Type B pancreatic cell (in vitro differentiated cells): ENCODE measurements around the gene RNF25. TPM values are rescaled to one million over a fixed set of nuclear protein-coding genes. Genes with fewer than 3 reads are reported as not detected.

ENCODE experiments used
- DNase-seq: peaks from one replicate; pipeline ENCODE4 v3.0.0; 2021; ENCODE audit warnings: mixed read lengths; ENCODE audit not compliant: unreplicated experiment; ENCODE audit errors: extremely low spot score
- H3K27ac Mint-ChIP-seq: 2 replicates; pipeline ENCODE4 v1.8.0; 2021; ENCODE audit warnings: mild to moderate bottlenecking, mixed read lengths
- H3K27me3 Mint-ChIP-seq: 2 replicates; pipeline ENCODE4 v1.8.0; 2021; ENCODE audit warnings: mixed read lengths
- H3K36me3 Mint-ChIP-seq: 2 replicates; pipeline ENCODE4 v1.8.0; 2021; ENCODE audit warnings: mixed read lengths
- H3K4me1 Mint-ChIP-seq: one replicate; pipeline ENCODE4 v1.8.0; 2021; ENCODE audit warnings: mixed read lengths; ENCODE audit not compliant: unreplicated experiment
- H3K4me3 Mint-ChIP-seq: 2 replicates; pipeline ENCODE4 v1.8.0; 2021; ENCODE audit warnings: mild to moderate bottlenecking, mixed read lengths
- H3K9me3 Mint-ChIP-seq: 2 replicates; pipeline ENCODE4 v1.8.0; 2021; ENCODE audit warnings: mixed read lengths
- CTCF ChIP-seq: fragments of 200-600 bp; sonication (generic); conservative IDR thresholded peaks from 2 replicates; pipeline ENCODE4 v1.5.0; 2021; ENCODE audit warnings: antibody characterized with exemption, mild to moderate bottlenecking
- total RNA-seq: library from RNA; stranded (reverse); gene quantifications from 2 replicates; pipeline ENCODE4 v1.2.1, GENCODE V29; 2021; ENCODE audit warnings: low replicate concordance

Gene RNF25
- total RNA-seq, 1 donor from 2014 or later = 30.5 TPM

- H3K27me3 Mint-ChIP-seq = peaks cover 3% of the 10 kb centered on the region
- H3K36me3 Mint-ChIP-seq = no peaks in the 10 kb centered on the region
- no peak overlapping the region for H3K4me3 Mint-ChIP-seq
- H3K9me3 Mint-ChIP-seq = no peaks in the 10 kb centered on the region
- no peak overlapping the region for H3K27ac Mint-ChIP-seq
- no peak for DNase-seq
- peaks cover 4% of the 10 kb centered on the region for H3K4me1 Mint-ChIP-seq
- TF ChIP-seq CTCF = no peak
These were observed 49.0 kb downstream of the RNF25 start for GRCh38 chr2:218622606-218623365.

- peaks cover 4% of the 10 kb centered on the region for H3K4me1 Mint-ChIP-seq
- no peak for TF ChIP-seq CTCF
- no peaks in the 10 kb centered on the region for H3K9me3 Mint-ChIP-seq
- no peak for DNase-seq
- H3K4me3 Mint-ChIP-seq = no peak overlapping the region
- no peaks in the 10 kb centered on the region for H3K36me3 Mint-ChIP-seq
- no peak overlapping the region for H3K27ac Mint-ChIP-seq
- peaks cover 3% of the 10 kb centered on the region for H3K27me3 Mint-ChIP-seq
These were observed 50.8 kb downstream of the RNF25 start for GRCh38 chr2:218621007-218621406.

GRCh38 chr2:218618102-218618860 lies 53.5 kb downstream of the RNF25 start:
- H3K4me3 Mint-ChIP-seq = no peak overlapping the region
- peaks cover 6% of the 10 kb centered on the region for H3K27me3 Mint-ChIP-seq
- DNase-seq = no peak
- H3K4me1 Mint-ChIP-seq = peaks cover 4% of the 10 kb centered on the region
- no peak for TF ChIP-seq CTCF
- H3K36me3 Mint-ChIP-seq = no peaks in the 10 kb centered on the region
- no peak overlapping the region for H3K27ac Mint-ChIP-seq
- no peaks in the 10 kb centered on the region for H3K9me3 Mint-ChIP-seq

GRCh38 chr2:218615868-218616315 lies 55.9 kb downstream of the RNF25 start:
- no peak for DNase-seq

More at GRCh38 chr2:218615868-218616315, 55.9 kb downstream of the RNF25 start:
- no peaks in the 10 kb centered on the region for H3K9me3 Mint-ChIP-seq
- no peak overlapping the region for H3K4me3 Mint-ChIP-seq
- no peak overlapping the region for H3K27ac Mint-ChIP-seq
- TF ChIP-seq CTCF = no peak
- H3K4me1 Mint-ChIP-seq = no peaks in the 10 kb centered on the region
- no peaks in the 10 kb centered on the region for H3K36me3 Mint-ChIP-seq
- H3K27me3 Mint-ChIP-seq = peaks cover 9% of the 10 kb centered on the region

Other genes with a start within 250 kb of the RNF25 start
- 16.5 and 22.9 TPM in 2 replicates for gene USP37, start 103.7 kb downstream of the RNF25 start, total RNA-seq
- 42.9 and 59.4 TPM in 2 replicates for gene CNOT9, start 103.2 kb downstream of the RNF25 start, total RNA-seq
- gene PLCD4, start 64.1 kb downstream of the RNF25 start, total RNA-seq = 0.40 and 1.4 TPM in 2 replicates
- 35.0 and 38.3 TPM in 2 replicates for gene ZNF142, start 12.4 kb downstream of the RNF25 start, total RNA-seq
- gene BCS1L, start 12.3 kb downstream of the RNF25 start, total RNA-seq = 46.0 and 64.2 TPM in 2 replicates
- 60.4 and 102 TPM in 2 replicates for gene STK36, start 84 bp upstream of the RNF25 start, total RNA-seq
- 59.2 and 79.8 TPM in 2 replicates for gene TTLL4, start 38.8 kb upstream of the RNF25 start, total RNA-seq
- gene CYP27A1, start 110.1 kb upstream of the RNF25 start, total RNA-seq = 6.5 and 6.9 TPM in 2 replicates
- not detected in 2 replicates for gene PRKAG3, start 159.8 kb upstream of the RNF25 start, total RNA-seq
- gene WNT6, start 187.8 kb upstream of the RNF25 start, total RNA-seq = 24.7 and 123 TPM in 2 replicates
- gene WNT10A, start 208.8 kb upstream of the RNF25 start, total RNA-seq = 5.5 and 31.8 TPM in 2 replicates